ENCODE measurements around the gene ADAMTS3. TPM values are rescaled to one million over a fixed set of nuclear protein-coding genes. Genes with fewer than 3 reads are reported as not detected.

ADAMTS3 gene
- total RNA-seq, result not detected
- 0 reads per million in 2 donors for total RNA-seq

DNA sequence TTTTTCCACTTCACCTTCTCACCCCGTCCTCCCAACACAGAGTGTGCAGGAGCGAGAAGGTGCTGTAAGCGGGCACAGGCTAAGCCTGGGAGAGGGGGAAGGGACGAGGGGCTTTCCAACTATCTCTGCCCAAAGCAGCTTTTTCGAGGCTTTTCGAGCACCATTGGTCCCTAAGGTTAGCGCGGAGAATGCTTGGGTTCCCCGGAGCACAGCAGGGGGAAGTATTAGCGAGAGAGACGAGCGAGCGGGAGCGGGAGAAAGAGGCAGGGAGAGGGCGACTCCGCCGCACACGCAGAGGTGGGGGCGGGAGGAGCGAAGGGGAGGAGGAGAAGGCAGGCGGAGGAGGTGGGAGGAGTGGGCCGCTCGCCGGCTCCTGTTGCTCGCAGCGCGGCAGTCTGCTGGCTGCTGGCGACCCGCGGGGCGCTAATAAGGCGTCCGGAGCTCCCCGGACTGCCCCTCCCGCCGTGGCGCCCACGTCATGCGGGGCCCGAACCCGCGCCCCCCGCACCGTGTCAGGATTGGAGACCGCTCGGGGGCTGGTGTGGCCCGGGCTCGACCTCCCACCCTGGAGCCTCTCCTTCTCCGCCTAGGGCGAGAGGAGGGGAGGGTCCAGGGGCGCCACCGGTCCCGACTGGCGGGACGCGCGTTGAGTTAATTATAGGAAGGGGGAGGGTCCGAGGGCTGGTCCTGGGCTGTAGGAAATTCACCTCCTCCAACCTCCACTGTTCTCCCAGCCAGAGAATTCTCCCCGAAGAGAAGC lies at the start of gene ADAMTS3:
Gene ADAMTS3, minus strand, starts transcription at position 263 of the 760 bp plus-strand sequence. CDS start 459 bp downstream, outside the sequence.
- no peaks in the 10 kb centered on the region for H3K9me3 ChIP-seq (ENCODE audit: control insufficient read depth, low read length, poor library complexity, severe bottlenecking)
- H3K4me1 Mint-ChIP-seq, result peaks cover 6% of the 10 kb centered on the region
- peak in 1 of 3 donors; percentile 8 for DNase-seq
- no peaks in the 10 kb centered on the region for H3K36me3 Mint-ChIP-seq (ENCODE audit: low read depth)
- peak within 1 kb of the TSS; percentile 88 for H3K4me3 Mint-ChIP-seq
- peaks cover 46% of the 10 kb centered on the region for H3K27me3 Mint-ChIP-seq
- H3K27ac Mint-ChIP-seq, result no peak within 1 kb of the TSS
- peak; percentile 20 for ATAC-seq

GRCh38 chr4:72613959-72614358 lies 44.9 kb upstream of the ADAMTS3 start:
- H3K9me3 ChIP-seq (ENCODE audit: control insufficient read depth, low read length, poor library complexity, severe bottlenecking), result no peaks in the 10 kb centered on the region
- no peaks in the 10 kb centered on the region for H3K4me1 Mint-ChIP-seq
- no peaks in the 10 kb centered on the region for H3K36me3 Mint-ChIP-seq (ENCODE audit: low read depth)
- H3K27ac Mint-ChIP-seq, result no peak overlapping the region
- ATAC-seq (no peak), DNase-seq (no peak)
- H3K4me3 Mint-ChIP-seq, result no peak overlapping the region
- H3K27me3 Mint-ChIP-seq, result no peaks in the 10 kb centered on the region

GRCh38 chr4:72606751-72607150 lies 37.7 kb upstream of the ADAMTS3 start:
- no peaks in the 10 kb centered on the region for H3K9me3 ChIP-seq (ENCODE audit: control insufficient read depth, low read length, poor library complexity, severe bottlenecking)
- ATAC-seq, result no peak
- H3K4me3 Mint-ChIP-seq, result no peak overlapping the region
- H3K36me3 Mint-ChIP-seq (ENCODE audit: low read depth), result no peaks in the 10 kb centered on the region
- DNase-seq, result no peak
- H3K27ac Mint-ChIP-seq, result no peak overlapping the region
- H3K27me3 Mint-ChIP-seq, result no peaks in the 10 kb centered on the region
- no peaks in the 10 kb centered on the region for H3K4me1 Mint-ChIP-seq

DNA sequence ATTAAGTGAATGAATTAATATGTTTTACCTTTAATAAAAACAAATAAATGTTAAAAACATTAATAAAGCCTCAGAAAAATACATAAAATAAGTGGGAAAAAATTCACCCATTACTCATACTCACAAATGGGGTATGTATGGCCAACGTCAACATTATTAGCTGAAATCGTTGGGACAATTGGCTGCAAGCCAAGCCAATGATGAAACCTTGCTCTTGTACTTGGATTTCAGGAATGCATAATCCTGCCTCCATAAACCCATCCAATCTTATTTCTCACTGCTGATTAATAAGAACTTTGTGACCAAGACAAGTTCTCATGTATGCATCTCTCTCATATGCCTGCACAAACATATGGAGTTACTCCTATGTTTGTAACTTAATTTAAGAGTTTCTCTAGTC lies 35.3 kb upstream of the ADAMTS3 start:
- ATAC-seq, result no peak
- Mint-ChIP-seq H3K27me3 (no peaks in the 10 kb centered on the region), H3K27ac (no peak overlapping the region), H3K36me3 (ENCODE audit: low read depth) (no peaks in the 10 kb centered on the region), H3K4me3 (no peak overlapping the region), H3K4me1 (no peaks in the 10 kb centered on the region)
- H3K9me3 ChIP-seq (ENCODE audit: control insufficient read depth, low read length, poor library complexity, severe bottlenecking), result no peaks in the 10 kb centered on the region
- no peak for DNase-seq

- Mint-ChIP-seq H3K4me3 (no peak overlapping the region), H3K27ac (no peak overlapping the region), H3K36me3 (ENCODE audit: low read depth) (no peaks in the 10 kb centered on the region), H3K4me1 (no peaks in the 10 kb centered on the region), H3K27me3 (no peaks in the 10 kb centered on the region)
- no peaks in the 10 kb centered on the region for H3K9me3 ChIP-seq (ENCODE audit: control insufficient read depth, low read length, poor library complexity, severe bottlenecking)
- ATAC-seq, result no peak
- DNase-seq, result no peak
These were observed 33.7 kb upstream of the ADAMTS3 start for GRCh38 chr4:72602396-72603376.

GRCh38 chr4:72591547-72592454 lies 22.8 kb upstream of the ADAMTS3 start:
- Mint-ChIP-seq H3K4me1 (no peaks in the 10 kb centered on the region), H3K4me3 (no peak overlapping the region), H3K27ac (no peak overlapping the region), H3K27me3 (no peaks in the 10 kb centered on the region), H3K36me3 (ENCODE audit: low read depth) (no peaks in the 10 kb centered on the region)
- ATAC-seq (no peak), DNase-seq (no peak)
- no peaks in the 10 kb centered on the region for H3K9me3 ChIP-seq (ENCODE audit: control insufficient read depth, low read length, poor library complexity, severe bottlenecking)

GRCh38 chr4:72587334-72587733 lies 18.3 kb upstream of the ADAMTS3 start:
- H3K9me3 ChIP-seq (ENCODE audit: control insufficient read depth, low read length, poor library complexity, severe bottlenecking), result no peaks in the 10 kb centered on the region
- H3K27me3 Mint-ChIP-seq, result no peaks in the 10 kb centered on the region
- no peak for ATAC-seq
- no peak overlapping the region for H3K4me3 Mint-ChIP-seq
- DNase-seq, result no peak
- H3K36me3 Mint-ChIP-seq (ENCODE audit: low read depth), result no peaks in the 10 kb centered on the region
- no peak overlapping the region for H3K27ac Mint-ChIP-seq
- H3K4me1 Mint-ChIP-seq, result no peaks in the 10 kb centered on the region

GRCh38 chr4:72582853-72583252 lies 13.8 kb upstream of the ADAMTS3 start:
- H3K36me3 Mint-ChIP-seq (ENCODE audit: low read depth), result no peaks in the 10 kb centered on the region
- H3K27ac Mint-ChIP-seq, result no peak overlapping the region
- H3K9me3 ChIP-seq (ENCODE audit: control insufficient read depth, low read length, poor library complexity, severe bottlenecking), result no peaks in the 10 kb centered on the region
- no peaks in the 10 kb centered on the region for H3K27me3 Mint-ChIP-seq
- no peak overlapping the region for H3K4me3 Mint-ChIP-seq
- ATAC-seq, result no peak
- no peaks in the 10 kb centered on the region for H3K4me1 Mint-ChIP-seq
- DNase-seq, result no peak

DNA sequence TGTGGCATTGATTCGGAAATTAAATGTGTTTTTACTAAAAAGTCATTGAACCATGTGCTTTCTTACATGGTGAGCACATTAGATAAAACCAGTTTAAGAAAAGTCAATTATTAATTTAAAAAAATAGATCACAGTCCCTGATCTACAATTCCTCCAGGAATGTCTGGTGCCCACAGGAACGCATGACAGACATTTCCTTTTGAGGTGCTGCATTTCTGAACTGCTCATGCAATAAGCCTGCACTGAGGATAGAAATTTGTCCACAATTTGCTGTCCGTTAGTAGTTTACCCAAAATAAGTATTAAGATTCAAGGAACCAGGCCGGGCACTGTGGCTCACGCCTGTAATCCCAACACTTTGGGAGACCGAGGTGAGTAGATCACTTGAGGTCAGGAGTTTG lies 8.2 kb upstream of the ADAMTS3 start:
- H3K9me3 ChIP-seq (ENCODE audit: control insufficient read depth, low read length, poor library complexity, severe bottlenecking), result no peaks in the 10 kb centered on the region
- Mint-ChIP-seq H3K27me3 (no peaks in the 10 kb centered on the region), H3K36me3 (ENCODE audit: low read depth) (no peaks in the 10 kb centered on the region), H3K4me3 (no peak overlapping the region), H3K4me1 (no peaks in the 10 kb centered on the region), H3K27ac (no peak overlapping the region)
- no peak for ATAC-seq
- DNase-seq, result no peak

DNA sequence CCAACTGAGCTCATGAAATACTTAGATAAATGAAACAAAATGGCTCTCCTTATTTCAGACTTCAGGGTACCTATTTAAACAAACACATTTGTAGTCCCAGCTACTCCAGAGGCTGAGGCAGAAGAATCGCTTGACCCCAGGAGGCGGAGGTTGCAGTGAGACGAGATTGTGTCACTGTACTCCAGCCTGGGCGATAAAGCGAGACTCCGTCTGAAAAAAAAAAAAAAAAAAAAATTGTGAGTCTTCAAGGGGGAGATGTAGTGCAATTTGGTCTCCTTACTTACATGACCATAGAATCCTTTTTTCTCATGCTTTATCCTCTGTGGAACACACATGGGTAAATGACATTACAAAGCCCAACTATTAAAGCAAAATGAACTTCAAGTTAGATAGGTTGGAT lies 2.3 kb upstream of the ADAMTS3 start:
- DNase-seq, result no peak

DNA sequence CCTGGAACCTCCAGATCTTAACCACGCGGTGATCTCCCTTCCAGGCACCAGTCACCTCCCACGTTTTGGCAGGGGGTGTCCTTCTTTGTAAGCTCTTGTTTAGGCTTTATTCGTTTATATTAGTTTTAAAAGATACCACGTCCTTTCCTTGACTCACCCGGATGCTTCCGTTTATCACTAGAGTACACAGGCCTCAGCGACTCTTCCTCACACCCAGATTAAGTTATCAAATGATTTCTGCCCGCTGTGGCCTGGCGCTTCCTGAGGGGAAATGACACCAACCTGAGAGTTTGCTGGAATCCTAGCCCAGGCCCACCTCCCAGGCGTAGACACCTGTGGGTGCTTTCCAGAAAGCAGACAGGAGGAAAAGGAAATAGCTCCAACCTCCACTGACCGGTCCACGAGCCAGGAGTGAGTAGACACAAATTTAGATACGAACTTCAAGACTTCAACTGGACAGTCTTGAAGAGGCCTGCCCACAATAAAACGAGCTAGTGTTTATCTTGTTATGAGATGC lies 756 bp upstream of the ADAMTS3 start:
- ATAC-seq (no peak), DNase-seq (no peak)
- Mint-ChIP-seq H3K27me3 (peaks cover 46% of the 10 kb centered on the region), H3K4me3 (no peak overlapping the region), H3K27ac (no peak overlapping the region), H3K36me3 (ENCODE audit: low read depth) (no peaks in the 10 kb centered on the region), H3K4me1 (peaks cover 6% of the 10 kb centered on the region)
- no peaks in the 10 kb centered on the region for H3K9me3 ChIP-seq (ENCODE audit: control insufficient read depth, low read length, poor library complexity, severe bottlenecking)

More for the DNA sequence above, 2.3 kb upstream of the ADAMTS3 start:
- no peak overlapping the region for H3K4me3 Mint-ChIP-seq
- H3K27me3 Mint-ChIP-seq, result peaks cover 41% of the 10 kb centered on the region
- peaks cover 6% of the 10 kb centered on the region for H3K4me1 Mint-ChIP-seq
- no peaks in the 10 kb centered on the region for H3K36me3 Mint-ChIP-seq (ENCODE audit: low read depth)
- H3K9me3 ChIP-seq (ENCODE audit: control insufficient read depth, low read length, poor library complexity, severe bottlenecking), result no peaks in the 10 kb centered on the region
- no peak overlapping the region for H3K27ac Mint-ChIP-seq
- no peak for ATAC-seq

GRCh38 chr4:72567821-72568675 lies 973 bp downstream of the ADAMTS3 start:
- Mint-ChIP-seq H3K4me3 (peak overlapping the region; percentile 64), H3K27me3 (peaks cover 55% of the 10 kb centered on the region), H3K36me3 (ENCODE audit: low read depth) (no peaks in the 10 kb centered on the region), H3K4me1 (peaks cover 6% of the 10 kb centered on the region), H3K27ac (no peak overlapping the region)
- DNase-seq (no peak), ATAC-seq (peak; percentile 42)
- H3K9me3 ChIP-seq (ENCODE audit: control insufficient read depth, low read length, poor library complexity, severe bottlenecking), result no peaks in the 10 kb centered on the region

All from T-helper 17 cell (primary cell).